ENCODE measurements around the gene IPCEF1. TPM values are rescaled to one million over a fixed set of nuclear protein-coding genes. Genes with fewer than 3 reads are reported as not detected.

The IPCEF1 gene
- total and polyA plus RNA-seq, 2 of the 8 experiments (the other 6 are each of a cell fraction or from before 2014, with no cell fraction given) = 0.41 to 0.78 TPM

- no peak overlapping the region for H2AK5ac ChIP-seq (ENCODE audit: low read depth, low read length)
- H4K8ac ChIP-seq (ENCODE audit: extremely low read depth, insufficient read depth, low read length) = no peak overlapping the region
- no peak for FAIRE-seq
- H3K4me2 ChIP-seq (ENCODE audit: insufficient read depth in 1 of 2, low read depth in 2 of 2, low read length in 2 of 2) = no peak overlapping the region
- H3K9me3 ChIP-seq (ENCODE audit: insufficient read depth in 2 of 2, low read depth in 1 of 2, low read length in 1 of 2) = no peaks in the 10 kb centered on the region; a peak in 1 of 4 replicates
- no peak overlapping the region for H2BK20ac ChIP-seq (ENCODE audit: low read length)
- H3K27me3 ChIP-seq (replicated peaks in 1 of 4; ENCODE audit: control insufficient read depth in 3 of 4, extremely low read depth in 1 of 4, insufficient read depth in 3 of 4, low read length in 3 of 4) = no peaks in the 10 kb centered on the region
- no peak overlapping the region for H3K14ac ChIP-seq (ENCODE audit: insufficient read length)
- H4K91ac ChIP-seq (replicated peaks; ENCODE audit: insufficient read length, low read length) = no peak overlapping the region
- H3K4ac ChIP-seq (replicated peaks; ENCODE audit: insufficient read length, low read depth, low read length) = no peak overlapping the region
- no peak overlapping the region for H3K23ac ChIP-seq (ENCODE audit: insufficient read length)
- H3K23me2 ChIP-seq (ENCODE audit: low read depth, low read length) = peaks cover 1% of the 10 kb centered on the region; the same call in 1 of the 2 replicates
- H2BK120ac ChIP-seq (replicated peaks; ENCODE audit: low read depth, low read length) = no peak overlapping the region
- WGBS, 2 experiments (ENCODE audit: extremely low coverage in 1 of 2, insufficient coverage in 1 of 2, insufficient read length in 1 of 2, insufficient replicate concordance in 2 of 2, low coverage in 1 of 2, low lambda C conversion rate in 2 of 2, missing lambda C conversion rate in 1 of 2) = 85% methylated on average over 1 of the region's 1 CpG; no CpG with 5 or more reads in 1 of the 2 experiments
- POLR2A ChIA-PET (ENCODE audit: partially characterized antibody) = no interaction called here
- CTCF ChIA-PET (ENCODE audit: partially characterized antibody) = interaction anchor here (0.7 to 1.2 kb wide), 2 partner anchors 10 to 18 kb away, joined by 3 to 4 read pairs; no protein-coding TSS in a partner anchor
- H2BK12ac ChIP-seq (ENCODE audit: low read depth, low read length) = no peak overlapping the region
- no peak for DNase-seq (ENCODE audit: low read depth in 1 of 2, low spot score in 2 of 2)
- no peak overlapping the region for H2BK15ac ChIP-seq (ENCODE audit: low read length)
- H3K4me3 ChIP-seq (ENCODE audit: extremely low read depth in 1 of 4, insufficient read depth in 2 of 4, low read depth in 3 of 4, low read length in 4 of 4) = no peak overlapping the region
- no peaks in the 10 kb centered on the region for H4K20me1 ChIP-seq (replicated peaks in 1 of 2; ENCODE audit: control insufficient read depth in 1 of 2, insufficient read depth in 2 of 2, low read length in 2 of 2)
- H3K79me1 ChIP-seq (ENCODE audit: low read depth, low read length) = no peaks in the 10 kb centered on the region
- no peaks in the 10 kb centered on the region for H3K4me1 ChIP-seq (replicated peaks in 1 of 4; ENCODE audit: control insufficient read depth in 3 of 4, insufficient read depth in 4 of 4, low read length in 3 of 4)
- H3K56ac ChIP-seq (replicated peaks; ENCODE audit: insufficient read length, low read depth, low read length) = no peak overlapping the region
- no peaks in the 10 kb centered on the region for H3K36me3 ChIP-seq (ENCODE audit: control insufficient read depth in 2 of 4, insufficient read depth in 4 of 4, low read length in 3 of 4)
- H3K79me2 ChIP-seq (ENCODE audit: control insufficient read depth in 1 of 2, insufficient read depth in 2 of 2, low read length in 2 of 2) = no peaks in the 10 kb centered on the region
- no peak overlapping the region for H3K27ac ChIP-seq (ENCODE audit: low read depth, low read length)
- TF ChIP-seq GABPA (IDR thresholded peaks at IDR 0.05; ENCODE audit: borderline replicate concordance, insufficient read depth, low read length) (no peak), HDAC2 (IDR thresholded peaks at IDR 0.05; ENCODE audit: borderline replicate concordance in 1 of 2, low read depth in 2 of 2, low read length in 2 of 2) (no peak), RNF2 (IDR thresholded peaks at IDR 0.05; ENCODE audit: borderline replicate concordance, low read depth, low read length, missing control alignments, poor library complexity, severe bottlenecking) (no peak), SRF (IDR thresholded peaks at IDR 0.05; ENCODE audit: low read depth, low read length) (no peak), KDM4A (IDR thresholded peaks at IDR 0.05; ENCODE audit: low read depth, low read length, severe bottlenecking) (no peak), E2F6 (IDR thresholded peaks at IDR 0.05) (no peak), EGR1 (IDR thresholded peaks at IDR 0.05; ENCODE audit: borderline replicate concordance, low read depth, low read length) (no peak), RXRA (IDR thresholded peaks at IDR 0.05; ENCODE audit: insufficient read depth, low read depth, low read length) (no peak), RFX5 (IDR thresholded peaks at IDR 0.05; ENCODE audit: borderline replicate concordance, low read depth, low read length) (no peak), ATF3 (IDR thresholded peaks at IDR 0.05; ENCODE audit: insufficient read depth, low read depth, low read length) (no peak)
- no peak overlapping the region for H2BK5ac ChIP-seq (ENCODE audit: low read depth, low read length)
- no peak overlapping the region for H3K9ac ChIP-seq (replicated peaks in 1 of 4; ENCODE audit: extremely low read depth in 1 of 4, low read depth in 3 of 4, low read length in 3 of 4)
- H3K18ac ChIP-seq (ENCODE audit: extremely low read depth, low read length) = no peak overlapping the region
- no peak overlapping the region; the same call in 1 of the 2 replicates for H2AFZ ChIP-seq (ENCODE audit: low read length)
- no peak overlapping the region for H4K5ac ChIP-seq (ENCODE audit: insufficient read length, low read depth, low read length)
These were observed 99.5 kb downstream of the IPCEF1 start for GRCh38 chr6:154257067-154257466.
